Vagina (tissue), 2 donors: ENCODE data around the gene UNC45A.
"Not testable (repeated sequence)": the region's sequence is repeated elsewhere in the genome, so short reads cannot be mapped to it uniquely, and the experiment has no call there.

Experiments
- CTCF ChIP-seq, 3 experiments: fragments of 450-650 bp in 2 of 3; fragments of 200-600 bp in 1 of 3; sonication (generic) in 1 of 3; IDR thresholded peaks; one replicate each; pipeline ENCODE4 v1.5.1; 2017 to 2019; ENCODE audit warnings: antibody characterized with exemption in 3 of 3, mild to moderate bottlenecking in 2 of 3, moderate library complexity in 2 of 3
- POLR2A ChIP-seq, 2 donors: fragments of 450-650 bp; IDR thresholded peaks; one replicate each; pipeline ENCODE4 v1.6.1; 2017; ENCODE audit warnings: antibody characterized with exemption in 2 of 2, mild to moderate bottlenecking in 2 of 2, moderate library complexity in 2 of 2

- not testable (repeated sequence) for TF ChIP-seq POLR2A, CTCF (IDR thresholded peaks at IDR 0.05)
These were observed 37.9 kb upstream of the UNC45A start for GRCh38 chr15:90897131-90897655.
